ENCODE data around the gene AFG3L2. TPM values are rescaled to one million over a fixed set of nuclear protein-coding genes. Genes with fewer than 3 reads are reported as not detected.

AFG3L2 gene
- total RNA-seq, 1 experiment from 2014 or later, result 66.7 TPM

DNA sequence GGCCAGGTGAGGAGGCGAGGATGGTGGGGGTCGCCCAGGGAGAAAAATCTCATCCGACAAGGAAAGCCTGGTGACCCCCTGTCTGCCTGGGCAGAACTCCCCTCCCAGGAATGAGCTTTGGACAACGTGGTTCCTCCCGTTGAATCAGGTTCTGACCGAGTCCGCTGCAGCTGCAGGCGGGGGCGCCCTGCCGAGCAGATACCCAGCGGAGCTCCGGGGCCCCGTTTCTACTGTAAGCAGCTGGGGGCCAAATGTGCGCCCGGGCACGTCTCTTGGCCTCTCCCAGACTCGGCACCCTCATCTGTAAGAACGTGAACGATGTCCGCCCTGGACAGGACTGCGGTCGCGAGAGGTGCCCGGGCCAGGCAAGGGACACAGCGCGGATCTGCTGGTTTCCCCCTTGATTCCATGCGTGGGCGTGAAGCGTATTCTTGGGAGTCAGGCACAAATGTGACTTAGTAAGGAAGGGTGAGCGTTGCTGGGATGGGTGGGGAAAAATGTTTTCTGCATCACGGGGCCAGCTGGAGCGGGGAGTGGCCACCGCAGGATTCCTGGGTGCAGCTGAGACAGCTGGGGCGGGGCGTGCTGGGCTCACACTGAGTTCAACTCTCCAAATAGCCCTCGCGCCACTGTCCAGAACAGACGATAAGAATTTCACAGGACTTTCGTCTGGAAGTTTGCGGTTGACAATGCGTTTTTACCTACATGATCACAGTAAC is 89.2 kb downstream of the AFG3L2 start:
- DNase-seq (ENCODE audit: low read depth, low spot score) (peak; percentile 54), ATAC-seq (peak; percentile 76)
- TF ChIP-seq JUND (IDR thresholded peaks at IDR 0.05), result no peak
- TF ChIP-seq TCF7L2 (IDR thresholded peaks at IDR 0.05; ENCODE audit: borderline replicate concordance, extremely low read depth, insufficient read depth, insufficient read length), result no peak
- no peak for TF ChIP-seq CBX3 (IDR thresholded peaks at IDR 0.05; ENCODE audit: low read depth)
- peak; percentile 45; the same call in 1 of the 2 replicates for TF ChIP-seq SP1 (IDR thresholded peaks at IDR 0.05; ENCODE audit: low read depth)
- peak; percentile 95 for TF ChIP-seq EGR1 (IDR thresholded peaks at IDR 0.05; ENCODE audit: low read depth)
- peak; percentile 54 for TF ChIP-seq POLR2AphosphoS5 (IDR thresholded peaks at IDR 0.05; ENCODE audit: low read depth, low read length)
- TF ChIP-seq SIN3A (IDR thresholded peaks at IDR 0.05; ENCODE audit: low read depth), result 0 out of 2 replicates have a peak, but pooled peaks have one; percentile 26
- H3K4me1 ChIP-seq (ENCODE audit: control insufficient read depth in 1 of 2, insufficient read depth in 2 of 2, low read length in 2 of 2), result peaks cover 22 to 35% of the 10 kb centered on the region in 2 experiments
- H3K9me2 ChIP-seq (ENCODE audit: insufficient read depth), result no peaks in the 10 kb centered on the region
- intact Hi-C loops (cut with micrococcal nuclease), result loop anchor here (5.0 kb wide), 1 partner anchor 89 kb away; the partner anchor contains the start of gene AFG3L2
- POLR2A ChIA-PET, result interaction anchor here (0.9 to 1.0 kb wide), 2 partner anchors 16 to 21 kb away, joined by 3 read pairs; no protein-coding TSS in a partner anchor
- H3K27me3 ChIP-seq (ENCODE audit: insufficient read depth, low read length), result no peaks in the 10 kb centered on the region
- H3K9ac ChIP-seq (ENCODE audit: low read length), result peak overlapping the region; percentile 61
- H4K20me1 ChIP-seq (ENCODE audit: insufficient read depth), result no peaks in the 10 kb centered on the region
- no peaks in the 10 kb centered on the region for H3K79me2 ChIP-seq (ENCODE audit: insufficient read depth, low read length)
- H3K4me2 ChIP-seq (ENCODE audit: low read length), result peak overlapping the region; percentile 99
- no TSS peak for BruUV-seq (replicated peaks)
- no peaks in the 10 kb centered on the region for H3K36me3 ChIP-seq (ENCODE audit: control insufficient read depth in 1 of 2, insufficient read depth in 2 of 2, low read length in 2 of 2)
- H3K27ac ChIP-seq (ENCODE audit: low read depth, low read length), result peak overlapping the region; percentile 44
- CTCF ChIA-PET, result interaction anchor here (0.9 to 3.6 kb wide), 3 partner anchors 9 to 41 kb away, joined by 3 to 31 read pairs (median 10); no protein-coding TSS in a partner anchor
- peak overlapping the region; percentile 52 for H2AFZ ChIP-seq (ENCODE audit: low read depth, low read length, poor library complexity, severe bottlenecking)
- RAD21 ChIA-PET (ENCODE audit: low non-redundant PET in 1 of 2, low total read pairs in 2 of 2, uncharacterized antibody in 2 of 2, unreplicated experiment in 2 of 2), result no interaction called here
- H3K4me3 ChIP-seq (replicated peaks in 1 of 2; ENCODE audit: low read depth in 1 of 2, low read length in 2 of 2), result peak overlapping the region; percentile 45 to 70
- no peaks in the 10 kb centered on the region for H3K9me3 ChIP-seq (ENCODE audit: control insufficient read depth in 1 of 2, insufficient read depth in 1 of 2, low read depth in 1 of 2, low read length in 2 of 2)

GRCh38 chr18:12287131-12287681 is 89.8 kb downstream of the AFG3L2 start:
- BruUV-seq (replicated peaks), result no TSS peak
- no peaks in the 10 kb centered on the region for H3K36me3 ChIP-seq (ENCODE audit: control insufficient read depth in 1 of 2, insufficient read depth in 2 of 2, low read length in 2 of 2)
- ChIA-PET POLR2A (interaction anchor here (1.0 kb wide), 1 partner anchor 21 kb away, joined by 3 read pairs; no protein-coding TSS in a partner anchor), CTCF (interaction anchor here (0.9 to 3.6 kb wide), 3 partner anchors 9 to 41 kb away, joined by 3 to 31 read pairs (median 10); no protein-coding TSS in a partner anchor), RAD21 (ENCODE audit: low non-redundant PET in 1 of 2, low total read pairs in 2 of 2, uncharacterized antibody in 2 of 2, unreplicated experiment in 2 of 2) (no interaction called here)
- peak overlapping the region; percentile 45 to 70 for H3K4me3 ChIP-seq (replicated peaks in 1 of 2; ENCODE audit: low read depth in 1 of 2, low read length in 2 of 2)
- peak overlapping the region; percentile 44; the same call in 1 of the 2 replicates for H3K27ac ChIP-seq (ENCODE audit: low read depth, low read length)
- H3K9me3 ChIP-seq (ENCODE audit: control insufficient read depth in 1 of 2, insufficient read depth in 1 of 2, low read depth in 1 of 2, low read length in 2 of 2), result no peaks in the 10 kb centered on the region
- H4K20me1 ChIP-seq (ENCODE audit: insufficient read depth), result no peaks in the 10 kb centered on the region
- peaks cover 26 to 41% of the 10 kb centered on the region in 2 experiments for H3K4me1 ChIP-seq (ENCODE audit: control insufficient read depth in 1 of 2, insufficient read depth in 2 of 2, low read length in 2 of 2)
- no peaks in the 10 kb centered on the region for H3K79me2 ChIP-seq (ENCODE audit: insufficient read depth, low read length)
- no peaks in the 10 kb centered on the region for H3K9me2 ChIP-seq (ENCODE audit: insufficient read depth)
- peak overlapping the region; percentile 61 for H3K9ac ChIP-seq (ENCODE audit: low read length)
- intact Hi-C loops (cut with micrococcal nuclease), result loop anchor here (5.0 kb wide), 1 partner anchor 90 kb away; the partner anchor contains the start of gene AFG3L2
- H2AFZ ChIP-seq (ENCODE audit: low read depth, low read length, poor library complexity, severe bottlenecking), result no peak overlapping the region
- peak overlapping the region; percentile 99 for H3K4me2 ChIP-seq (ENCODE audit: low read length)
- H3K27me3 ChIP-seq (ENCODE audit: insufficient read depth, low read length), result no peaks in the 10 kb centered on the region
- peak; percentile 67 for ATAC-seq
- no peak for DNase-seq (ENCODE audit: low read depth, low spot score)
- TF ChIP-seq ELF1 (IDR thresholded peaks at IDR 0.05; ENCODE audit: borderline replicate concordance, low read depth) (no peak), EZH2phosphoT487 (IDR thresholded peaks at IDR 0.05; ENCODE audit: borderline replicate concordance) (no peak), ZFX (IDR thresholded peaks at IDR 0.05) (no peak), RAD21 (IDR thresholded peaks at IDR 0.05; ENCODE audit: low read depth) (no peak), SP1 (IDR thresholded peaks at IDR 0.05; ENCODE audit: low read depth) (no peak), CEBPB (IDR thresholded peaks at IDR 0.05; ENCODE audit: low read depth) (no peak), POLR2AphosphoS5 (IDR thresholded peaks at IDR 0.05; ENCODE audit: low read depth, low read length) (no peak), CTCF (IDR thresholded peaks at IDR 0.05 in 2 of 3, conservative IDR thresholded peaks at IDR 0.05 in 1 of 3; ENCODE audit: borderline replicate concordance in 1 of 3, insufficient read depth in 1 of 3, low read depth in 2 of 3, low read length in 2 of 3) (no peak)
- TF ChIP-seq, protein P1, sequence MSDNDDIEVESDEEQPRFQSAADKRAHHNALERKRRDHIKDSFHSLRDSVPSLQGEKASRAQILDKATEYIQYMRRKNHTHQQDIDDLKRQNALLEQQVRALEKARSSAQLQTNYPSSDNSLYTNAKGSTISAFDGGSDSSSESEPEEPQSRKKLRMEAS (IDR thresholded peaks at IDR 0.05), result no peak; the same call in 1 of the 2 replicates

Measured in HCT116 (cell line).